ENCODE measurements around the gene GPR183.

The GPR183 gene

GRCh38 chr13:99315186-99315585 lies 8.0 kb upstream of the GPR183 start:
- H3K27me3 ChIP-seq (ENCODE audit: low read length) = no peaks in the 10 kb centered on the region
- no peaks in the 10 kb centered on the region for H3K9me2 ChIP-seq (replicated peaks; ENCODE audit: insufficient read depth, low read length)
- H3K27ac ChIP-seq (ENCODE audit: low read depth, low read length) = no peak overlapping the region
- peaks cover 5% of the 10 kb centered on the region; the same call in 1 of the 2 replicates for H3K36me3 ChIP-seq (ENCODE audit: low read length)
- H3K4me3 ChIP-seq (ENCODE audit: insufficient read depth, low read length, poor library complexity, severe bottlenecking) = no peak overlapping the region
- H3F3A ChIP-seq (ENCODE audit: insufficient read depth) = no peaks in the 10 kb centered on the region
- TF ChIP-seq CTCF (IDR thresholded peaks at IDR 0.05; ENCODE audit: insufficient read depth, low read length, poor library complexity, severe bottlenecking) (no peak), EZH2phosphoT487 (conservative IDR thresholded peaks at IDR 0.05; ENCODE audit: low read length) (no peak)
- no peak overlapping the region for H3K9ac ChIP-seq (ENCODE audit: low read length)
- no peaks in the 10 kb centered on the region for H4K20me1 ChIP-seq (ENCODE audit: low read depth, low read length)
- H2AFZ ChIP-seq (ENCODE audit: low read depth, low read length, severe bottlenecking) = no peak overlapping the region
- no peaks in the 10 kb centered on the region for H3K9me3 ChIP-seq (ENCODE audit: insufficient read depth, low read length)
- H3K79me2 ChIP-seq (ENCODE audit: insufficient read depth, low read length) = no peaks in the 10 kb centered on the region
- H3K4me2 ChIP-seq (ENCODE audit: low read depth, low read length, poor library complexity, severe bottlenecking) = no peak overlapping the region

- Histone ChIP-seq H3K4me3 (ENCODE audit: insufficient read depth, low read length, poor library complexity, severe bottlenecking) (no peak overlapping the region), H2AFZ (ENCODE audit: low read depth, low read length, severe bottlenecking) (no peak overlapping the region)
Observed at GRCh38 chr13:99314640-99315176, 7.5 kb upstream of the GPR183 start.

GRCh38 chr13:99313941-99314340 lies 6.7 kb upstream of the GPR183 start:
- H3K4me2 ChIP-seq (ENCODE audit: low read depth, low read length, poor library complexity, severe bottlenecking) = no peak overlapping the region
- no peaks in the 10 kb centered on the region for H3K27me3 ChIP-seq (ENCODE audit: low read length)
- H3K36me3 ChIP-seq (ENCODE audit: low read length) = no peaks in the 10 kb centered on the region
- no peaks in the 10 kb centered on the region for H3F3A ChIP-seq (ENCODE audit: insufficient read depth)
- H3K79me2 ChIP-seq (ENCODE audit: insufficient read depth, low read length) = no peaks in the 10 kb centered on the region
- H2AFZ ChIP-seq (ENCODE audit: low read depth, low read length, severe bottlenecking) = no peak overlapping the region
- TF ChIP-seq CTCF (IDR thresholded peaks at IDR 0.05; ENCODE audit: insufficient read depth, low read length, poor library complexity, severe bottlenecking) = no peak
- no peak for TF ChIP-seq EZH2phosphoT487 (conservative IDR thresholded peaks at IDR 0.05; ENCODE audit: low read length)
- no peak overlapping the region for H3K27ac ChIP-seq (ENCODE audit: low read depth, low read length)
- H3K9ac ChIP-seq (ENCODE audit: low read length) = no peak overlapping the region
- H3K9me3 ChIP-seq (ENCODE audit: insufficient read depth, low read length) = no peaks in the 10 kb centered on the region
- H4K20me1 ChIP-seq (ENCODE audit: low read depth, low read length) = no peaks in the 10 kb centered on the region
- no peaks in the 10 kb centered on the region for H3K9me2 ChIP-seq (replicated peaks; ENCODE audit: insufficient read depth, low read length)
- no peak overlapping the region for H3K4me3 ChIP-seq (ENCODE audit: insufficient read depth, low read length, poor library complexity, severe bottlenecking)

More at GRCh38 chr13:99314640-99315176, 7.5 kb upstream of the GPR183 start:
- Histone ChIP-seq H3K9me2 (replicated peaks; ENCODE audit: insufficient read depth, low read length) (no peaks in the 10 kb centered on the region), H3K79me2 (ENCODE audit: insufficient read depth, low read length) (no peaks in the 10 kb centered on the region), H3K9me3 (ENCODE audit: insufficient read depth, low read length) (no peaks in the 10 kb centered on the region), H3K4me2 (ENCODE audit: low read depth, low read length, poor library complexity, severe bottlenecking) (no peak overlapping the region), H3K27me3 (ENCODE audit: low read length) (no peaks in the 10 kb centered on the region), H4K20me1 (ENCODE audit: low read depth, low read length) (no peaks in the 10 kb centered on the region), H3F3A (ENCODE audit: insufficient read depth) (no peaks in the 10 kb centered on the region), H3K9ac (ENCODE audit: low read length) (no peak overlapping the region), H3K36me3 (ENCODE audit: low read length) (0 out of 2 replicates have a peak, but pooled peaks cover 4% of the 10 kb centered on the region), H3K27ac (ENCODE audit: low read depth, low read length) (no peak overlapping the region)
- no peak for TF ChIP-seq EZH2phosphoT487 (conservative IDR thresholded peaks at IDR 0.05; ENCODE audit: low read length)
- TF ChIP-seq CTCF (IDR thresholded peaks at IDR 0.05; ENCODE audit: insufficient read depth, low read length, poor library complexity, severe bottlenecking) = no peak
